ENCODE results near the gene SRRM1. TPM values are rescaled to one million over a fixed set of nuclear protein-coding genes. Genes with fewer than 3 reads are reported as not detected.
A peak's percentile ranks its signal among the peaks of the same experiment; 100 is the strongest.

SRRM1 gene
- total and polyA plus RNA-seq, 9 of the 15 experiments (the other 6 are each of a cell fraction or from before 2014, with no cell fraction given) = 54.5 to 268 (median 115) TPM

GRCh38 chr1:24688621-24689195, 45.6 kb downstream of the SRRM1 start (continued):
- TF ChIP-seq ZNF764 (CRISPR knock-in tag; IDR thresholded peaks at IDR 0.05; ENCODE audit: low read depth) = no peak
- TF ChIP-seq NELFE (IDR thresholded peaks at IDR 0.05; ENCODE audit: insufficient read depth, insufficient read length) = no peak
- no peak for TF ChIP-seq RFX7 (CRISPR knock-in tag; IDR thresholded peaks at IDR 0.05)
- peak; percentile 54 for TF ChIP-seq KLF16 (IDR thresholded peaks at IDR 0.05)
- TF ChIP-seq, protein P1, sequence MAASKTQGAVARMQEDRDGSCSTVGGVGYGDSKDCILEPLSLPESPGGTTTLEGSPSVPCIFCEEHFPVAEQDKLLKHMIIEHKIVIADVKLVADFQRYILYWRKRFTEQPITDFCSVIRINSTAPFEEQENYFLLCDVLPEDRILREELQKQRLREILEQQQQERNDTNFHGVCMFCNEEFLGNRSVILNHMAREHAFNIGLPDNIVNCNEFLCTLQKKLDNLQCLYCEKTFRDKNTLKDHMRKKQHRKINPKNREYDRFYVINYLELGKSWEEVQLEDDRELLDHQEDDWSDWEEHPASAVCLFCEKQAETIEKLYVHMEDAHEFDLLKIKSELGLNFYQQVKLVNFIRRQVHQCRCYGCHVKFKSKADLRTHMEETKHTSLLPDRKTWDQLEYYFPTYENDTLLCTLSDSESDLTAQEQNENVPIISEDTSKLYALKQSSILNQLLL (CRISPR knock-in tag; IDR thresholded peaks at IDR 0.05; ENCODE audit: borderline replicate concordance) = no peak
- peak in 1 of 2 experiments; percentile 45; a peak in 1 of 4 replicates for TF ChIP-seq UBTF (IDR thresholded peaks at IDR 0.05; ENCODE audit: borderline replicate concordance in 1 of 2, low read depth in 2 of 2, low read length in 2 of 2)
- TF ChIP-seq NR2C1 (IDR thresholded peaks at IDR 0.05) = no peak; the same call in 1 of the 2 replicates
- no peak for TF ChIP-seq NR2C1 (tag; IDR thresholded peaks at IDR 0.05)
- TF ChIP-seq RAD21 (CRISPR knock-in tag; conservative IDR thresholded peaks at IDR 0.05 in 1 of 2, IDR thresholded peaks at IDR 0.05 in 1 of 2) = peak; percentile 95 to 99
- TF ChIP-seq, protein P2, sequence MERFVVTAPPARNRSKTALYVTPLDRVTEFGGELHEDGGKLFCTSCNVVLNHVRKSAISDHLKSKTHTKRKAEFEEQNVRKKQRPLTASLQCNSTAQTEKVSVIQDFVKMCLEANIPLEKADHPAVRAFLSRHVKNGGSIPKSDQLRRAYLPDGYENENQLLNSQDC (CRISPR knock-in tag; IDR thresholded peaks at IDR 0.05) = no peak
- TF ChIP-seq PTRF (tag; IDR thresholded peaks at IDR 0.05) = no peak
- TF ChIP-seq POU5F1 (IDR thresholded peaks at IDR 0.05; ENCODE audit: borderline replicate concordance, low read depth, low read length, partially characterized antibody) = no peak
- TF ChIP-seq MAFG (tag; conservative IDR thresholded peaks at IDR 0.05) = no peak
- TF ChIP-seq ETV1 (tag; conservative IDR thresholded peaks at IDR 0.05; ENCODE audit: low read depth) = no peak
- no peak for TF ChIP-seq ZBTB12 (CRISPR knock-in tag; IDR thresholded peaks at IDR 0.05)
- no peak for TF ChIP-seq MAX (CRISPR knock-in tag; IDR thresholded peaks at IDR 0.05)
- no peak for TF ChIP-seq NFATC3 (IDR thresholded peaks at IDR 0.05)
- TF ChIP-seq MEF2A (IDR thresholded peaks at IDR 0.05; ENCODE audit: control insufficient read depth, low read depth, low read length) = no peak
- no peak for TF ChIP-seq ZNF586 (CRISPR knock-in tag; conservative IDR thresholded peaks at IDR 0.05)
- no peak for TF ChIP-seq TAF15 (IDR thresholded peaks at IDR 0.05; ENCODE audit: low read depth, low read length)
- no peak for TF ChIP-seq ZC3H11A (IDR thresholded peaks at IDR 0.05; ENCODE audit: low read depth, low read length)
